Gastrocnemius medialis (tissue), 4 donors: Measurements from ENCODE around the gene BUB1.

Experiments used
- CTCF ChIP-seq, 5 experiments: fragments of 450-650 bp in 3 of 5; fragments of 200-600 bp in 2 of 5; sonication (generic) in 2 of 5; IDR thresholded peaks in 4 of 5; conservative IDR thresholded peaks in 1 of 5; 1 replicate in 4 of 5; 2 replicates in 1 of 5; pipeline ENCODE4 v1.5.1; 2016 to 2019; ENCODE audit warnings: antibody characterized with exemption in 5 of 5, mild to moderate bottlenecking in 3 of 5, moderate library complexity in 3 of 5
- POLR2A ChIP-seq, 2 donors: fragments of 450-650 bp; IDR thresholded peaks; one replicate each; pipeline ENCODE4 v1.6.1; 2017; ENCODE audit warnings: antibody characterized with exemption in 2 of 2, mild to moderate bottlenecking in 2 of 2, moderate library complexity in 2 of 2

- no peak for TF ChIP-seq CTCF (IDR thresholded peaks at IDR 0.05 in 4 of 5, conservative IDR thresholded peaks at IDR 0.05 in 1 of 5)
- TF ChIP-seq POLR2A (IDR thresholded peaks at IDR 0.05) = no peak
Observed at GRCh38 chr2:110657724-110658305, 20.0 kb downstream of the BUB1 start.
